Thoracic aorta (tissue), 2 donors: ENCODE measurements around the gene VPREB1. TPM values are rescaled to one million over a fixed set of nuclear protein-coding genes. Genes with fewer than 3 reads are reported as not detected.

Experiments used
- ATAC-seq: fragments of 150-250 bp; one replicate; pipeline ENCODE4 v1.8.0; 2017; ENCODE audit warnings: low read depth; ENCODE audit not compliant: insufficient number of reproducible peaks, low FRiP score
- DNase-seq: peaks from one replicate; pipeline ENCODE4 v3.0.0-alpha.2; 2020; ENCODE audit warnings: low spot score
- H3K27ac ChIP-seq, 2 donors: fragments of 200-600 bp; sonication (generic); 1 replicate in 1 of 2; 2 replicates in 1 of 2; pipeline ENCODE4 v1.5.1; 2016; ENCODE audit warnings: mild to moderate bottlenecking in 2 of 2, moderate library complexity in 2 of 2
- H3K27me3 ChIP-seq: fragments of 200-600 bp; sonication (generic); replicated peaks from 2 replicates; pipeline ENCODE4 v1.6.0; 2016; ENCODE audit warnings: mild to moderate bottlenecking; ENCODE audit not compliant: insufficient read depth
- H3K36me3 ChIP-seq: fragments of 200-600 bp; sonication (generic); one replicate; pipeline ENCODE4 v1.5.1; 2016
- H3K4me1 ChIP-seq, 2 donors: fragments of 200-600 bp; sonication (generic); 1 replicate in 1 of 2; 2 replicates in 1 of 2; pipeline versions ENCODE4 v1.5.1 to v1.6.0; 2016; ENCODE audit warnings: low read depth in 2 of 2, mild to moderate bottlenecking in 1 of 2; ENCODE audit not compliant: control insufficient read depth in 1 of 2
- H3K4me3 ChIP-seq: fragments of 200-600 bp; sonication (generic); 2 replicates; pipeline ENCODE4 v1.5.1; 2016; ENCODE audit warnings: mild to moderate bottlenecking
- H3K9me3 ChIP-seq: fragments of 200-600 bp; sonication (generic); 2 replicates; pipeline ENCODE4 v1.5.1; 2016
- CTCF ChIP-seq: fragments of 200-600 bp; sonication (generic); IDR thresholded peaks from one replicate; pipeline ENCODE4 v1.5.1; 2019; ENCODE audit warnings: antibody characterized with exemption
- total RNA-seq, 2 donors: library from RNA; depleted of rRNA; stranded (reverse); fragments of >200 nt; gene quantifications; one replicate each; pipeline versions ENCODE4 v1.1.0 to v1.2.3, GENCODE V29; 2016

VPREB1 gene
- total RNA-seq, 2 donors from 2014 or later = not detected

GRCh38 chr22:22226448-22227187 is 18.0 kb upstream of the VPREB1 start:
- no peak for TF ChIP-seq CTCF
- no peak for ATAC-seq
- H3K36me3 ChIP-seq = no peaks in the 10 kb centered on the region
- H3K4me1 ChIP-seq = no peaks in the 10 kb centered on the region
- no peak for DNase-seq
- no peak overlapping the region for H3K27ac ChIP-seq
- H3K4me3 ChIP-seq = no peak overlapping the region
- no peaks in the 10 kb centered on the region for H3K27me3 ChIP-seq
- no peaks in the 10 kb centered on the region for H3K9me3 ChIP-seq

DNA sequence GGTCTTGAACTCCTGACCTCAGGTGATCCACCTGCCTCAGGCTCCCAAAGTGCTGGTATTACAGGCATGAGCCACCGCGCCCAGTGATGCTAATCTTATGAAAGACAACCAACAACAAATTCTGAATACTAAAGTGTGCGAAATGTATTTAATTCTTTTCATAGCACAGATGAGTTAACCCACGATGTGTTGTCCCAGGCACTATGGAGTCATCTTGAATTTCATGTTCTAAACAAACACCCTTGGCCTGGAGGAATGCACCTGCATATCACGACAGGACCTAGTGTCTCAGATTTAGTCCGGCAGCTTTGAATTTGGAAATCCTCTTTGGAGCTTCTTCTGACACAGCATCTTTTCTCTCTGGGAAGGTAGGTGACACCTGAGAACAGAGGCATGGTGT is 16.2 kb upstream of the VPREB1 start:
- Histone ChIP-seq H3K36me3 (no peaks in the 10 kb centered on the region), H3K4me3 (no peak overlapping the region), H3K27me3 (no peaks in the 10 kb centered on the region), H3K4me1 (no peaks in the 10 kb centered on the region), H3K27ac (no peak overlapping the region), H3K9me3 (no peaks in the 10 kb centered on the region)
- TF ChIP-seq CTCF = no peak
- DNase-seq = no peak
- ATAC-seq = no peak

GRCh38 chr22:22228921-22229320 is 15.7 kb upstream of the VPREB1 start:
- no peaks in the 10 kb centered on the region for H3K36me3 ChIP-seq
- H3K27me3 ChIP-seq = no peaks in the 10 kb centered on the region
- no peak overlapping the region for H3K27ac ChIP-seq
- H3K9me3 ChIP-seq = no peaks in the 10 kb centered on the region
- no peak for TF ChIP-seq CTCF
- no peak overlapping the region for H3K4me3 ChIP-seq
- H3K4me1 ChIP-seq = no peaks in the 10 kb centered on the region
- ATAC-seq (no peak), DNase-seq (no peak)

- no peak for TF ChIP-seq CTCF
These were observed 14.7 kb upstream of the VPREB1 start for GRCh38 chr22:22229683-22230420.

DNA sequence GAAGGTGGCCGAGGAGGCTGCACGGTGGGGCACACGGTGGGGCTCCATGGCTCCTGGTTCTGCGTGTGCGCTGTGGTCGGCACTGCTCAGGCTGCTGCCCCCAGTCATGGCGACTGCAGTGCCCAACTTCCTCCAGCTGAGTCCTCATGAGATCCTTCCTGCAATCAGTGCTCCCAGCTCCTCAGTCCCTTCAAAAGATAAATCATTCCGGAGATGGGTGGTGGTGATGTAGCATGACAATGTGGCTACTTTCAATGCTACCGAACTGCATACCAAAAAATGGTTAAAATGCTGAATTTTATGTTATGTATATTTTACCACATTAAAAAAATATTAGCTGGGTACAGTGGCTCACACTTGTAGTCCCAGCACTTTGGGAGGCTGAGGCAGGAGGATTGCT is 14.1 kb upstream of the VPREB1 start:
- Histone ChIP-seq H3K4me1 (no peaks in the 10 kb centered on the region), H3K9me3 (no peaks in the 10 kb centered on the region), H3K4me3 (no peak overlapping the region), H3K27me3 (no peaks in the 10 kb centered on the region), H3K36me3 (no peaks in the 10 kb centered on the region), H3K27ac (no peak overlapping the region)
- no peak for TF ChIP-seq CTCF
- no peak for ATAC-seq
- no peak for DNase-seq

More at GRCh38 chr22:22229683-22230420, 14.7 kb upstream of the VPREB1 start:
- Histone ChIP-seq H3K27ac (no peak overlapping the region), H3K27me3 (no peaks in the 10 kb centered on the region), H3K9me3 (no peaks in the 10 kb centered on the region), H3K36me3 (no peaks in the 10 kb centered on the region), H3K4me3 (no peak overlapping the region), H3K4me1 (no peaks in the 10 kb centered on the region)
- ATAC-seq (no peak), DNase-seq (no peak)
